Neural crest cell (in vitro differentiated cells): ENCODE results near the gene IQCK. TPM values are rescaled to one million over a fixed set of nuclear protein-coding genes. Genes with fewer than 3 reads are reported as not detected.
A peak's percentile ranks its signal among the peaks of the same experiment; 100 is the strongest.

ENCODE experiments used
- DNase-seq: peaks from one replicate; pipeline ENCODE4 v3.0.0; 2021; ENCODE audit warnings: low read depth, mixed read lengths, low spot score
- H3K27ac Mint-ChIP-seq: one replicate; pipeline ENCODE4 v1.8.0; 2021; ENCODE audit warnings: mild to moderate bottlenecking, mixed read lengths; ENCODE audit not compliant: unreplicated experiment
- H3K27me3 Mint-ChIP-seq: 2 replicates; pipeline ENCODE4 v1.8.0; 2021; ENCODE audit warnings: low read depth, mild to moderate bottlenecking, mixed read lengths
- H3K36me3 Mint-ChIP-seq: 2 replicates; pipeline ENCODE4 v1.8.0; 2021; ENCODE audit warnings: low read depth, mild to moderate bottlenecking, mixed read lengths
- H3K4me1 Mint-ChIP-seq: 2 replicates; pipeline ENCODE4 v1.8.0; 2021; ENCODE audit warnings: mixed read lengths
- H3K4me3 Mint-ChIP-seq: one replicate; pipeline ENCODE4 v1.8.0; 2021; ENCODE audit warnings: mild to moderate bottlenecking, mixed read lengths
- H3K9me3 Mint-ChIP-seq: 2 replicates; pipeline ENCODE4 v1.8.0; 2021; ENCODE audit warnings: mixed read lengths
- CTCF ChIP-seq: fragments of 200-600 bp; sonication (generic); conservative IDR thresholded peaks from 2 replicates; pipeline ENCODE4 v1.5.0; 2021; ENCODE audit warnings: antibody characterized with exemption, mild to moderate bottlenecking
- total RNA-seq: library from RNA; stranded (reverse); gene quantifications from 2 replicates; pipeline ENCODE4 v1.2.1, GENCODE V29; 2021

Gene IQCK
- total RNA-seq, 1 donor from 2014 or later = 23.7 TPM

DNA sequence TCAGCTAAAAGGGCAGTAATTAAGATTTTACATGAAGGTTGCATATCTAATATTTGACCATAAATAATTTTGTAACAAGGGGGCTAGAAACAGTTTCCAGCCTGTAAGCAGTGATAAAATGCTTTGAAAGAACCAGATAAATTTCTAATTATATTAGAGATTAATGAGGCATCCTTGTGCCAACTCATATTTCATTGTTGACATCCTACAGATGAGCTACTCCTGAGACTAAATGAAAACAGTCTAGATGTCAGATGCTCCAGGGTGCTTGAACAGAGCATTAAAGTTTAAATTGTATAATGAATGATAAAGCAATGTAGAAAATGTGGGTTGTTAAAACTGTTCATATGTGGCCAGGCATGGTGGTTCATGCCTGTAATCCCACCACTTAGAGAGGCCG, 23.3 kb downstream of the IQCK start:
- Mint-ChIP-seq H3K27ac (no peak overlapping the region), H3K4me3 (no peak overlapping the region), H3K36me3 (peaks cover 22% of the 10 kb centered on the region), H3K4me1 (peaks cover 27% of the 10 kb centered on the region), H3K27me3 (no peaks in the 10 kb centered on the region), H3K9me3 (no peaks in the 10 kb centered on the region)
- no peak for TF ChIP-seq CTCF
- DNase-seq = no peak

GRCh38 chr16:19743816-19744159, 25.7 kb downstream of the IQCK start:
- TF ChIP-seq CTCF = no peak
- H3K27me3 Mint-ChIP-seq = no peaks in the 10 kb centered on the region
- peaks cover 48% of the 10 kb centered on the region for H3K4me1 Mint-ChIP-seq
- DNase-seq = no peak
- H3K9me3 Mint-ChIP-seq = no peaks in the 10 kb centered on the region
- H3K36me3 Mint-ChIP-seq = peaks cover 11% of the 10 kb centered on the region
- H3K27ac Mint-ChIP-seq = peak overlapping the region; percentile 83
- no peak overlapping the region for H3K4me3 Mint-ChIP-seq

GRCh38 chr16:19744670-19745069, 26.6 kb downstream of the IQCK start:
- Mint-ChIP-seq H3K4me1 (peaks cover 57% of the 10 kb centered on the region), H3K36me3 (peaks cover 5% of the 10 kb centered on the region), H3K4me3 (no peak overlapping the region), H3K27ac (no peak overlapping the region), H3K9me3 (no peaks in the 10 kb centered on the region), H3K27me3 (peaks cover 6% of the 10 kb centered on the region)
- no peak for TF ChIP-seq CTCF
- no peak for DNase-seq

DNA sequence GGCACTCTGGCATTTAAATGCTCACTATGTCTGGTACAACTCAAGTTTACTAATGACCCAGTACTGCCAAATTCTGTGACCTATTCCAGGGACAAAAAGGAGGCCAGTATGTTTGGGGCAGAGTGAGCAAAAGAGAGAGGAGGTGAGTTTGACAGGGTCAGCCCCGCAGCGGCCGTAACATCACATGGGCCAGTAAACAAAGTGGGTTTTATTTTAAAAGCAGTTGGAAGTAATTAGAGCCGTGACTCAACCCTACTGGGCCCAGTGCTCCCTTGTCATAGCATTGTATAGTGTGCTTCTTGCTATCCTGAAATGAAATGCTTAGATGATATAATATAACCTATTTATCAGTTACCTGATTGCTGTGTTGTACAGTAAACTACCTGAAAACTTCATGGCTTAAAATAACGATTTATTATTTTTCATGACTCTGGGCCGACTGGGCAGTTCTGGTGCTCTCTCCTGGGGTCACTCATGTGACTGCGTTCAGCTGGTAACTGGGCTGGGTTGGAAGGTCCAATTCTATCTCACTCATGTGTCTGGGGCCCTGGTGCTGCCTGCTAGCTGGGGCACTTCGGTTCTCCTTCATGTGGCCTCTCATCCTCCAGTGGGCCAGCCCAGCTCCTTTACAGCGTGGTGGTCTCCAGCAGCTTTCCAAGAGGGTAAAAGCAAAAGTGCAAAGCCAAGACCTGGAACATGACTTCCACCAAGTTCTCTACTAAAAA, 27.4 kb downstream of the IQCK start:
- no peaks in the 10 kb centered on the region for H3K9me3 Mint-ChIP-seq
- H3K27ac Mint-ChIP-seq = peak overlapping the region; percentile 13
- no peak for TF ChIP-seq CTCF
- peaks cover 59% of the 10 kb centered on the region for H3K4me1 Mint-ChIP-seq
- H3K4me3 Mint-ChIP-seq = peak overlapping the region; percentile 4
- no peak for DNase-seq
- peaks cover 1% of the 10 kb centered on the region for H3K36me3 Mint-ChIP-seq
- peaks cover 6% of the 10 kb centered on the region for H3K27me3 Mint-ChIP-seq

DNA sequence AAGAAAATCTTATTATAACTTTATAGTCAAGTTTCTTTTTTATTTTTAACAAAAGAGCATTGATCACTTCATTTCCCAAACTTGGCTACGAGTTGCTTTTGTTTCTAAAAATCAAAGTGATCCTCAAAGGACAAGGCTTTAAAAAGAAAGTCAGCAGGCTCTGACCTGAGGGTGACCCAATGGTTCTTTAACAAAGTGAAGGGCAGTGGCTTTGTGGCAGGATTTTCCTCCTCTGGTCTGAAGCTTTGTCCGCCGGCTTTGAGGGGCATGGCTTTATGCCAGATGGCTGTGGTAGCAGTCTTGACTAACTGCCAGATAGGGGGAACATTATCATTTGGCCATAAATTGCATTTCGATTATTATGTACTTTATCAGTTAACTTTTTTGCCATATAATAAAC, 28.5 kb downstream of the IQCK start:
- Mint-ChIP-seq H3K4me1 (peaks cover 66% of the 10 kb centered on the region), H3K4me3 (peak overlapping the region; percentile 3), H3K27me3 (peaks cover 6% of the 10 kb centered on the region), H3K9me3 (no peaks in the 10 kb centered on the region), H3K27ac (peak overlapping the region; percentile 36), H3K36me3 (no peaks in the 10 kb centered on the region)
- no peak for TF ChIP-seq CTCF
- peak; percentile 12 for DNase-seq
